Adipose tissue (tissue), 3 donors: ENCODE measurements around the gene AKAP7. TPM values are rescaled to one million over a fixed set of nuclear protein-coding genes. Genes with fewer than 3 reads are reported as not detected.

Source experiments
- H3K27ac ChIP-seq: one replicate; pipeline ENCODE4 v1.5.1; 2013; ENCODE audit warnings: low read depth, low read length
- WGBS, 3 donors: extraction: QIAGEN DNeasy Blood & Tissue Kit; methylation state at CpG; one replicate each; pipeline ENCODE4 v1.1.7; 2013; 5-methylcytosine and 5-hydroxymethylcytosine counted together
- polyA plus RNA-seq, 3 donors: library from polyadenylated mRNA; stranded (reverse); fragments of 200-250 nt; gene quantifications; one replicate each; pipeline ENCODE4 v1.2.3, GENCODE V29; 2013
- donor health status: healthy with polysubstance abuse.
- donor health status: Bipolar disorder and iron deficiency.
- donor health status: healthy.

Gene AKAP7
- polyA plus RNA-seq, 3 donors: 5.7 to 10.1 (median 7.6) TPM

- no peak overlapping the region for H3K27ac ChIP-seq
- WGBS, 3 donors: 84 to 98% (median 90%) methylated on average over 2 of the region's 2 CpGs
Measured at GRCh38 chr6:131175564-131175963, 40.3 kb downstream of the AKAP7 start.

DNA sequence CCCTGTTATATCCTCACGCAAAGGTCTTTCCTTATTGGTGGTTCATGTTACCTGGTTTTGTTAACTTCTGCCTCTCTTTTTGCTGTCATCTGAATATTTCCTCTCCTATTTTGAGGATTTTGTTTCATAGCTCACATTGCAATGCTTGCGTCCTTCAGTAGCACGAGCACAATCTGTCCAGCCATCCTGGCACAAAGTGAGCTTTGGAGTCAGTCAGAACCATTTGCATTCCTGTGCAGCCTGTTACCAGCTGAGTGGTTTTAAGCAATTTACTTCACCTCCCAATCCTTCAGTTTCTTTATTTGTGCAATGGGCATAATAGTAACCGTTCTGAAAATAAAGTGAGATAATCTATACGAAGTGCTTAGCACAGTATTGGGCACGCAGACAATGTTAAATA is 42.7 kb downstream of the AKAP7 start:
- WGBS, 3 donors: 95 to 97% (median 97%) methylated on average over 6 of the region's 6 CpGs
- no peak overlapping the region for H3K27ac ChIP-seq

DNA sequence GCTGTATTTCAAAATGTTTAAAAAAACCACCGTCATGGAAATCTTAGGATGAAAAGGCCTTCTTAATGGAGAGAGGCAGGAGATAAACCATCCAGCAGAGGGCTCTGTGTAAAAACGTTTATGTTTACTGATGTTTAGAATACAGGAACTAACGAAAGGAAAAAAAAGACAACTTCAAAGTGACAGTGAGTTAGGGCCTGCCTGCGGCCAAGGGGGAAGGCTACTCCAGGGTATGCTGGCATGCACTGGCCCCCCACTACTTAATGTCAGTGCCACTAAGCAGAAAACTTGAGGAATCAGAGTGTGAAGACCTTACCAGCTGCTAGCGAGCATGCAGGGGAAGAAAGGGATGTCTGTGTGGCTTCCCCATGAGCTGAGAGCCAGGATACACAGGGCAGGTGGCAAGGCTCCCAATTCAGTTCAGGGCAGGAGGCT is 47.7 kb downstream of the AKAP7 start:
- no peak overlapping the region for H3K27ac ChIP-seq

DNA sequence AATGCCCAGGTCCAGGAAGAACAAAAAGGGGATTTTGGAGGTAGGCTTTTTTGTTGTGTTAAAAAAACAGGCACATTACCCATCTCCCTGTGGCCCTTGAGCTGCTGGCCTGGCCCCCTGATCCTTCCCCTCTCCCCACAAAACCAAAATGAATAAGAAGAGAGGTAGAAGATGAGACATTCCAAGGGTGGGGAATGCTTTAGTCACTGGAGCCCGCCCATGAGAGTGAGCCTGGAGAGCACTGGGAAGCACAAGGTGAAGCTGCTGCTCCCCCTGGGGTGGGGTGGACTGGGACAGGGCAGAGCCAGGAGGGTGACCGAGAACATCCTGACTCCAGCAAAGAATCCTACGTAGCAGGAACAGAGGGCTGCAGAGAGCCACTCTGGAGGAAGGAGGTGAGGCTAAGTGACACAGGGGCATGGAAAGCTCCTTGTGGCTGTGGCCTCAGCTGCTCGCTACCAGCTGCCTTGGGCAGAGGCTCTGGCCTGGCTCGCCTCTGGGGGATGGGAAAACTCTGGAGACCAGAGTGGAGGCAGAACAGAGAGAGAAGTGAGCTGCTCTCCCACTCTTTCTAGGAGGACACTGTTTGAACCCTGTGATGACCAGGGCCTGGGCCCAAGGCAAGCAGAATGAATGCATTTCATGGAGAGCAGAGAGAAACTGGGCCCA is 48.3 kb downstream of the AKAP7 start:
- WGBS, 3 donors: 91 to 96% (median 93%) methylated on average over 5 of the region's 5 CpGs
- H3K27ac ChIP-seq: no peak overlapping the region

More for the DNA sequence above, 47.7 kb downstream of the AKAP7 start:
- 34 to 43% (median 37%) methylated on average over 5 of the region's 5 CpGs for WGBS, 3 donors

GRCh38 chr6:131191590-131191989 is 56.3 kb downstream of the AKAP7 start:
- H3K27ac ChIP-seq: no peak overlapping the region
- 93 to 98% (median 93%) methylated on average over 3 of the region's 3 CpGs for WGBS, 3 donors

DNA sequence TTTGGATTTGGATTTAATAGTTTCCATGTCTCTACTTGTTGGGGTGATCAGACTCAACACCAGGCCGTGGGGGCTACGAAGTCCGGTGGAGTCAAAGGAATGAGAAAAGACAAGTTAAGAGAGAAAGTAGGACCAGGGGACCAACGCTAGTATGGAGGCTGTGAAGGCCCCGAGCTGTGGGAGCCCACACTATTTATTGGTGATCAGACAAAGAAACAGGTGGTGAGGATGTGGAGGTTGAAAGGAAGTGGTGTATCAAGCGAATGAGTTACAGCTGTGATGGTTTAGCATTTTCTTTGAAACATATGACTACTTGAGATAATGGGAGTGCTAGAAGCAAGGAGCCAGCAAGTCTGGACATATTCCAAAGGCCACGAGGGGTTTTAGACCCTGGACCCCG is 62.4 kb downstream of the AKAP7 start:
- 62 to 72% (median 63%) methylated on average over 8 of the region's 8 CpGs for WGBS, 3 donors
- H3K27ac ChIP-seq: no peak overlapping the region

GRCh38 chr6:131199568-131200272 is 64.5 kb downstream of the AKAP7 start:
- WGBS, 3 donors: 35 to 57% (median 43%) methylated on average over 10 of the region's 10 CpGs
- no peak overlapping the region for H3K27ac ChIP-seq

GRCh38 chr6:131205481-131206244 is 70.4 kb downstream of the AKAP7 start:
- WGBS, 3 donors: 88 to 99% (median 94%) methylated on average over 3 of the region's 3 CpGs
- no peak overlapping the region for H3K27ac ChIP-seq

DNA sequence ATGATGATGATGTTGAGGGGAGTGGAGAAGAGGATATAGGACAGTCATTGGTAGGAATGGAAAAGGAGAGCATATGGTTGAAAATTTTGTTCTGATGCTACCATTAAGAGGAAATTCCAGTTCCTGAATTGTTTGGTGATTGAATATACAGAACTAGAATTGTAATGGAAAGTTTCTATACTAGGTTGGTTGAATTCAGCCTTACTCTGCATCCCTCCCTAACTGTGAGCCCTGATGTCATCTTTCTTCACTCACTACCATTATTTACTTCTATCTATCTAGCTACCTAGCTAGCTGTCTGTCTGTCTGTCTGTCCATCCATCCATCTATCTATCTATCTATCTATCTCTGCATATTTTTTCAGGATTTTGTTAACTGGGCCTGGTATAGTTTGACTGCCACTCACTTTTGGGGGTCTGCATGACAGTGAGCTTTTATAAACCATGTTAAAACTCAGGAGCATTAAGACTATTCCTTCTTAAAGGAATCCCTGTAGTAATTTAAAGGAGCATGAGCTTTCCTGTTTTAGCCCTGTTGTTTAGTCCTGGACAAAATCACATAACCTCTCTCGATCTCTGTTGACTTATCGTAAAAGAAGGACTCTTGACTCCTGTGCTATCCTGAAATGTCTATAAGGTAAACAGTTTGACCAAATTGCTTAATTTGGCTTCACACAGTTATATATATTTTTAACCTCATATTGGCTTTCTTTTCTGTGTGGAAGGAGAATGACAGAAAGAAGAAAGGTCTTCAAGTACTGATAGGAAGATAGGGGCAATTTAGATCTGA is 71.4 kb downstream of the AKAP7 start:
- no peak overlapping the region for H3K27ac ChIP-seq
- WGBS, 3 donors: 92 to 98% (median 97%) methylated on average over 2 of the region's 2 CpGs

- H3K27ac ChIP-seq: no peak overlapping the region
- WGBS, 3 donors: 78 to 84% (median 84%) methylated on average over 1 of the region's 1 CpG
Measured at GRCh38 chr6:131208787-131209186, 73.5 kb downstream of the AKAP7 start.

- no peak overlapping the region for H3K27ac ChIP-seq
- WGBS, 3 donors: 76 to 91% (median 83%) methylated on average over 2 of the region's 2 CpGs
Measured at GRCh38 chr6:131210469-131210868, 75.2 kb downstream of the AKAP7 start.

- 90 to 94% (median 92%) methylated on average over 5 of the region's 5 CpGs for whole genome bisulfite sequencing, 3 donors
Measured at GRCh38 chr6:131212024-131212423, 76.8 kb downstream of the AKAP7 start.

GRCh38 chr6:131212913-131213312 is 77.6 kb downstream of the AKAP7 start:
- 77 to 80% (median 80%) methylated on average over 1 of the region's 1 CpG for WGBS, 3 donors
- H3K27ac ChIP-seq: no peak overlapping the region

More at GRCh38 chr6:131212024-131212423, 76.8 kb downstream of the AKAP7 start:
- H3K27ac ChIP-seq: no peak overlapping the region

DNA sequence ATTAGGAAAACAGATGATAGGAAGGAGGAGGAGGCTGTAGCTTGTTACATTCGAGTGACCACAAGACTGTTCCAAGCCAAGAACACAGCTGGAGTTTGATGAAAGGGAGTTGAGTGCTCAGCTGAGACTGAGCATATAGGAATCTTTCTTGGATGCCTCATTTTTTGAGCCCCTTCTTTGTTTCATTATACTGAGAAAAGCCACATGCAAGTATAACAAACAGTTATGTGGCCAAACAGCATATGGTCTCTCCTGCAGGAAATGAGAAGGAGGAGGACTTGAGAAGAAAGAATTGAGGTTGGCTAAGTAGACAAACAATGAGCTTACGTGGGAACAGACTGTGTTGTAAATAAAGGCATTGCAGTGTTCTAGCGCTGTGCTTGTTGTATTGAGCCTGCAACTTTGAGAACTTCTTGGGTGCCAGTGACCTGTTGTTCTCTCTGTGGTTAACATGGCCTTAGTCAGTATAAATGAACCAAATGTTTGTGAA is 78.3 kb downstream of the AKAP7 start:
- WGBS, 3 donors: 43 to 61% (median 60%) methylated on average over 3 of the region's 3 CpGs
- H3K27ac ChIP-seq: no peak overlapping the region

DNA sequence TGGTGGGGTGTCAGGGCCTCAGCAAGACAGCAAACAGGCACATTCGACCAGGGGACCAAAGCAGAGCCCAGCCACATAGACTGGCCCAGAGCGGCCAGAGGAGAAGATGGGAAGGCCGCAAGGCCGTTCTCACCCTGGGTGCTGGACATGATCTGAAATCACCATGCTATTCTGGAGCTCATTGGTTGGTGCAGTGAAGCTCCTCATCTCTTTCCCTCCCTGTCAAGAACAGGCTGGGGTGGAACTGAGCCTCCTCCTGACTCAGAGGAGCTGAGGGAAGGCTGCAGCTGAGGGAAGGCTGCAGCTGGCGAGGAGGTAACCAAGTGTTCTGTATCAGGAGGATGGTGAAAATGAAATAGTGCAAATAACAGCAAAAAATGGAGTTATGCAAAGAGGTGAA is 80.0 kb downstream of the AKAP7 start:
- 94 to 96% (median 95%) methylated on average over 5 of the region's 5 CpGs for WGBS, 3 donors

DNA sequence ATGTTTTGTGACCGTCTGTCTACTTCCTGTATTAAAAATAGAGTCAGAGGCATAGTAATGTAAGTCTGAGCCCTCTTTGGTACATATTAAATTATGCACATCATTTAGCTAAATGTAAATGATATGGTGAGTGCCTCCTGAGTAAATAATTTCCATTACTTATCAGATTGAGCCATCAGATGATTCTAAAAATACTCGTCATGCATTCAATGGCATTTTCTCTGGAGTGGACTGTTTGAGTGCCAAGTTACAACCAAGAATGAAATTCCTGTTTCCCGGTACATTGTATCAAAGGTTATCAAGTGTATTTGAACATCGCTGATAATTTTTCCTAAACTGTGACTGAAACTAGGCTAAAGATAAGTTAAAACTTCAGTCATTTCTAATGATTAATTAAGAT is 81.0 kb downstream of the AKAP7 start:
- H3K27ac ChIP-seq: no peak overlapping the region
- WGBS, 3 donors: 20 to 58% (median 57%) methylated on average over 4 of the region's 4 CpGs

More for the DNA sequence above, 80.0 kb downstream of the AKAP7 start:
- no peak overlapping the region for H3K27ac ChIP-seq

GRCh38 chr6:131222773-131223172 is 87.5 kb downstream of the AKAP7 start:
- H3K27ac ChIP-seq: no peak overlapping the region
- WGBS, 3 donors: 89 to 97% (median 91%) methylated on average over 2 of the region's 2 CpGs

DNA sequence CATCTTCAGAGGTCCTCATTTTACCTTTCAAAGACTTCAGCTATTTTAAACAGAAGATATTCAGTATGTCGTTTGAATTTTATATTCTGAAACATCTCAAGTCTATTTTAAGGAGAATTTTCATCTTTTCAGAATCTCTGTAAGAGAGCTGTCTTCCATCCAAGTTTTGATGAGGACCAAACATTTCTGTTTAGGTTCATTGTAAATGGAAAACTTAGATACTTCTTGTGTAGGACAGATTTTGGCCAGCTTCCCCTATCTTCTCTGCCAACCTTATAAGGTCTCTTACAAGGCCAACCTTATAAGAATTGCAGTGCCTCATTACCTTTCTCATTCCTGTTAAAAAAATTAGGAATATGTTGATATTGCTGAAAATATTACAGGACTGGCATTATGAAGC is 88.1 kb downstream of the AKAP7 start:
- 68 to 80% (median 80%) methylated on average over 1 of the region's 1 CpG for WGBS, 3 donors
- no peak overlapping the region for H3K27ac ChIP-seq
